GM21723 (cell line): ENCODE results near the gene OR1Q1.
"Not testable (repeated sequence)": the region's sequence is repeated elsewhere in the genome, so short reads cannot be mapped to it uniquely, and the experiment has no call there.

ENCODE experiments used
- ATAC-seq: cut with Tn5 transposase; IDR thresholded peaks from one replicate; pipeline ENCODE4 v1.9.1; 2021; ENCODE audit warnings: mild to moderate bottlenecking, moderate library complexity; ENCODE audit not compliant: unreplicated experiment

The OR1Q1 gene, protein sequence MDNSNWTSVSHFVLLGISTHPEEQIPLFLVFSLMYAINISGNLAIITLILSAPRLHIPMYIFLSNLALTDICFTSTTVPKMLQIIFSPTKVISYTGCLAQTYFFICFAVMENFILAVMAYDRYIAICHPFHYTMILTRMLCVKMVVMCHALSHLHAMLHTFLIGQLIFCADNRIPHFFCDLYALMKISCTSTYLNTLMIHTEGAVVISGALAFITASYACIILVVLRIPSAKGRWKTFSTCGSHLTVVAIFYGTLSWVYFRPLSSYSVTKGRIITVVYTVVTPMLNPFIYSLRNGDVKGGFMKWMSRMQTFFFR

DNA sequence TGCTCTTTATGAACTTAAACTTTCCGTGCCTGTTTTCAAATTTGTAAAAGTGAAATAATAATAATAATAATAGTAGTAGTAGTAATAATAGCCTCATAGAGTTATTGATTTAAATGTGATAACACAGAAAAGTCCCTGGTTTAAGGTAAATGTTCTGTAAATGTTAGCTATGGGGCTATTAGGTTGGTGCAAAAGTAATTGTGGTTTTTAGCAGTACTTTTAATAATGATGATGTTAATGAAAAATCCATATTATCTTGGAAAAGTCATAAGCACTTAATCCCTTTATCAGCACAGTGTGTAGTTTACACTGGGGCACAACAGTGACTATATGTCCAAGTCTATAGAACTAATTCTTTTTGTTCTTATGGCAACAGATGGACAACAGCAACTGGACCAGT is at the start of gene OR1Q1:
Gene OR1Q1, plus strand, starts transcription at position 377 of the 400 bp plus-strand sequence. Its CDS starts 0 bp downstream, at position 377.
- no peak for ATAC-seq

DNA sequence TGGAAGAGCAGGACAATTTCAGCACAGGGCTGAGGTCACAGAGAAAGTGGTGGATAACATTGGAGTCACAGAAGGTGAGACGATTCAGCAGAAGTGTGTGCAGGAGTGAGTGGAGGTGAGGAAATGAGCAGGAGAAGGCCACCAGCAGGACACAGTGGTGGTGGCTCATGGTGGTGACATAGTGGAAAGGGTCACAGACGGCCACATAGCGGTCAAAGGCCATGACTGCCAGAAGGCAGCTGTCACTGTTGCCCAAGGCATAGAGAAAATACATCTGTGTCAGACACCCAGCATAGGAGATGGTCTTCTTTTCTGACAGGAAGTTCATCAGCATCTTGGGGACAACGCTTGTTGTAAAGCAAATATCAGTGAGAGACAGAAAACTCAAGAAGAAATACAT is 46.6 kb upstream of the OR1Q1 start:
- no peak for ATAC-seq

DNA sequence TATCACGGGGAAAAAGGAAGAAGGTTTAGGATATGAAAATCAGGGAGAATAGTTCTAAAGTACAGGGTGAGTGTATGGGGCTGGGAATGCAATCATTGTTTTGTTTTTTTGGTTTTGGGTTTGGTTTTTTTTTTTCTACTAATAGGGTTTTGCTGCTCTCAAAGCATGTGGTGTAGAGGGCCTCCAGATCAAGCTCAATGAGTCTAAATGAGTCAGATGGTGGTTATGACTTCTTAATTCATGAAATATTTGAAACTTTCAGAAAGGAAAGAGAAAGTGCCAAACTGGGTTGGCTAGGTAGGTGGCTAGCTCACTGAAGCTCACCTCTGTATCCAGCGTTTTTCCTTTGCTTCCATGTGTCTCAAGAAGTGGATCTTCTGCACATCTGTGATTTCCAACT is 42.1 kb upstream of the OR1Q1 start:
- no peak for ATAC-seq

DNA sequence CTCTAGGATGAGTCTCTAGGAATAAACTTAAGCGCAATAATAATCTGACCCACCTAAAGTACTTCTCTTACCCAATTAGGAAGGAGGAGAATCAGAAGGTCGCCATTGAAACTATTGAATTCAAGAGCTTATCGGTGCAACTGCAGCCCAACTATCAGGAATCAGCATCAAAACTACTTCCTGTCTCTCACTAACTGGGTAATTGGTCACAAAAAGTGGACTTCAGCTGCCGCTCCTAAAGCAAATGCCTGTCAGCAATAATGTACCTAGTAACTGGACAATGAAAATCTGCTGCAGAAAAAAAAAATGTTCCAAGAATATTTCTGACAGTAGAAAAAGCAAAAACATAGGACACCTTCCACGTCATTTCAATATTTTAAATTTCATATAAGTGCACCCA is 34.7 kb upstream of the OR1Q1 start:
- ATAC-seq = no peak

DNA sequence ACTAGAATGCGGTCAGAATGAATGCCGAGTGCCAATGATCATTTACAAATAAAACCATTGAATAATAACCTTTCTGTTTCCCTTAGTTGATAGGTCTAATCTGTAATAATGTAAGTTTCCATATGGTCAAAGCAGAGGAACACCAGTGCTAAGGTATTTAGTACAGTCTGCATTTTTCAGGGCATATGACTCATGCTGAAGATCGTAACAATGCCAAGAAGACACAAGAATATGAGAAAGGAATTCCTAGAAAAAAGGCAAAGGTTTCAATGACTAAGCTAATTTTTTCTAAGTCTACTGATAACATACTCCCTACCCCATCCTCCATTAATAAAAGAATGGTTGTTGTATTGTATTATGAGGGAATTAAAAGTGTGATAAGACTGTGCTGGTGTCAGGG is 34.2 kb upstream of the OR1Q1 start:
- no peak for ATAC-seq

DNA sequence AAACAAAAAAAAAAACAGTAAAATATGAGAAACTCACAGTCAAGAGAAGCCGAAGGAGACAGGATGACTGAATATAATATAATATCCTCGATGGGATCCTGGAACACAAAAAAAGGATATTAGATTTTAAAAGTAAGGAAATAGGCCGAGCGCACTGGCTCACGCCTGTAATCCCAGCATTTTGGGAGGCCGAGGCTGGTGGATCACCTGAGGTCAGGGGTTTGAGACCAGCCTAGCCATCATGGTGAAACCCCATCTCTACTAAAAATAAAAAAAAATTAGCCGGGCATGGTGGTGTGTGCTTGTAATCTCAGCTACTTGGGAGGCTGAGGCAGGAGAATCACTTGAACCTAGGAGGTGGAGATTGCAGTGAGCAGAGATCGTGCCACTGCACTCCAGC is 31.3 kb upstream of the OR1Q1 start, which contains the start of gene OR1L8:
Gene OR1L8, minus strand, starts transcription at position 101 of the 400 bp plus-strand sequence. CDS start 14,907 bp downstream, outside the sequence.
- not testable (repeated sequence) for ATAC-seq

DNA sequence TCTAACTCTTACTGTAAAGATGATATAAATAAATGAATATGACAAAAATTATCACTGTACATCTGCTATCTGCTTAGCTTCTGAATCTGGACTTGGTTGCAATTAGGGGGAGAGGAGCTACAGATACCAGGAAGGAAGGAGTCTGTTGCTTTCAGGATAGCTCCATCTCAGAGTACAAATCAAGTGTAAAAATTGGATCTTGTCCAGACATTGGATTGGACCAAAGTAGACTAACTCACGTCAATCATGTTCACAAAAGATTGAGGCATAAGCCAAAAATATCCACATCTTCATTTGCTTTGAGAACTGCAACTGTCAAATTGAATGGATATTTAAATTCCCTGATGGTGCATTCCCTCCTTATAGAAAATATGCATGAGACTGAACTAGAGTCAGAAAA is 8.8 kb upstream of the OR1Q1 start:
- no peak for ATAC-seq

DNA sequence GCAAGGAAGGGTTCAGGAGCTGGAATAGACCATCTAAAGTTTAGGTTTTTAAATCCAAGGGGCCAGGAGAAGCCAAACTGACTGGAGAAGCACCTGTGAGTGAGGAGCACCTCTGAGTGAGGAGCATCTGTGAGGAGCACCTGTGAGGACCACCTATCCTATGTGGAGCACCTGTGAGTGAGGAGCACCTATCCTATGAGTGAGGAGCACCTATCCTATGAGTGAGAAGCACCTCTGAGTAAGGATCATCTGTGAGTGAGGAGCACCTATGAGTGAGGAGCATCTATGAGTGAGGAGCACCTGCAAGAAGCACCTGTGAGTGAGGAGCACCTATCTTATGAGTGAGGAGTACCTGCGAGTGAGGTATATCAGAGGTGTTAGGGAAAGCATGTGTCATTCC is 8.0 kb upstream of the OR1Q1 start:
- no peak for ATAC-seq

DNA sequence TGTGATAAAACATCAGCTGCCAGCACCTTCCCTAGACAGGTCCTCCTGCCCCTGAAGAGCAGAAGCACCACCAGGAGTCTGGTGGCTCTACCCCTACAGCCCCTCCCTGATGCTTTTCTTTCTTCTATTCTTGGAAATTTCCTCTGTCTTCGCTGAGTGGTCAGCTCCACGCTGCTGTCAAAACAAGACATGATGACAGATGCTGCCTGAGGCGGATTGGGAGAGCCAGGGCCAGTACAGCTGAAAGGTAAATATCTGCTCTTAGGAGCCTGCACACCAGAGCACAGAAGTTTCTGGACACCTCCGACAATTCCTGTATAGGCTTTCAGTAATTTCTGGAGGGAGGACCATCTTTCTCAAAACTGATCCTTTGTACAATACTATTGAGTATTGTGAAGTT is 4.7 kb upstream of the OR1Q1 start:
- ATAC-seq = no peak

DNA sequence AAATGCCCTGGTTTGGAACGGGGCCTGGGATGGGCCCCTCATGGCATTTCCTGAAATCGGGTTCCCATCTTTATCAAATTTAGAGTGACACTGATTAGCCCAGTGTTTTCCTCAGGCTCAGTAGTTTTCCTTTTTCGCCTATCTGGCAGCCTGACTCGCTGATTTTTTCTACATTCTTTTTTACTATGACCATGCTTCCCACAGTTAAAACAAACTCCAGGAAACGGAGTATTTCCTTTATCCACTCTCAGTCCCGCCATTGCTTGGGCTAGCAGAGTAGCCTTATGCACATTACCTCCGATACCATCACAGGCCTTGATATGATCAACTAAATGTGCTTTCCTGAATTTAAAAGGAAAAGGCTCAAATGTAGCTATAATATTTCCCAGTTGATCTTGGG is 5.5 kb downstream of the OR1Q1 start:
- ATAC-seq = no peak

DNA sequence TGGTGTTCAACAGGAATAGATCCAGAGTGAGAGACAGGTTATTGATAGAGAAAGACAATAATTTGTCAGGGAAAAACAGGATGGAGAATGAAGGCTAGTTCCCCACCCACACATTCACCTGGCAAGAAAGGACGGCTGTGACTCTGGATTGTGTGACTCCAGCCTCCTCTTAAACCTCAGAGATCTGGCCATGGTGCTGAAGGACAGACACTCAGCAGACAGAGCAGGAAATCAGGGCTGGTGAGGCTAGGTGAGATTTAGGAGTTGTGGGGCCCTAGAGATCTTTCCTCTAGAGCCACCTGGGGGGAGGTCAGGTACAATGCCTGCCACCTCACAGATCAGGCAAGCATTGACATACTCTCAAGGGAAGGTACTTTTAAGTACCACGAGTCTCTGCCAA is 27.7 kb downstream of the OR1Q1 start:
- ATAC-seq = no peak

DNA sequence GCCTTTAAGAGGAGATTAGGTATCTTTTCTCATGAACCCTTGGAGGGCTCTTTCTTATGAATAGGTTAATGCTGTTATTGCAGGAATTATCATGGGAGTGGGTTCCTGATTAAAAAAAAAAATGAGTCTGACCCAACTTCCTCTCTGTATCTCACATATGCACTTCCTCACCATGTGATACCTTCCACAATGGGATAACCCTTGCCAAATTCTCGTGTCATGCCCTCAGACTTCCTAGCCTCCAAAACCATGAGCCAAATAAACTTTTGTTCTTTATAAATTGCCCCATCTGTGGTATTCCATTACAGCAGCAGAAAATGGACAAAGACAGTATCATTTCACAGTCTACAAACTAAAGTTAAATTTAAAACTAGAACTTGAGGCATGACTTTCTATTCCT is 41.8 kb downstream of the OR1Q1 start:
- ATAC-seq = no peak

DNA sequence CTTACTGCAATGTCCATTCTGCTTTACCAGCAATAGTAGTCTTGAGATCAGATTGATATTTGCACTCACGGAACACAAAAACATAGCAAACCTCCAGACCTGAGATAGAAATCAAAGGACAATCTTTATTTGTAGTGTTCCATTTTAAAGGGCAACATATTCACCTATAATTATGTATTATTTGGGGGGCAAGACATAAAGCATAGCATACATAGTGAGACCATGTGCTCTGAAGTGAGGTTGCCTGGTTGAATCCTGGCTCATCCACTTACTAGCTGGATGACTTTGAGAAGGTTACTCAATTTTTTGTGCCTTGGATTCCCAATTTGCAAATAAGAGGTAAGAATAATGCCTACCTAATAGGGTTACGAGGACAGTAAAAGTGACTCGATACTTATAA is 43.0 kb downstream of the OR1Q1 start, which contains the start of gene OR1B1:
Gene OR1B1, minus strand, starts transcription at position 101 of the 400 bp plus-strand sequence.
- no peak for ATAC-seq

DNA sequence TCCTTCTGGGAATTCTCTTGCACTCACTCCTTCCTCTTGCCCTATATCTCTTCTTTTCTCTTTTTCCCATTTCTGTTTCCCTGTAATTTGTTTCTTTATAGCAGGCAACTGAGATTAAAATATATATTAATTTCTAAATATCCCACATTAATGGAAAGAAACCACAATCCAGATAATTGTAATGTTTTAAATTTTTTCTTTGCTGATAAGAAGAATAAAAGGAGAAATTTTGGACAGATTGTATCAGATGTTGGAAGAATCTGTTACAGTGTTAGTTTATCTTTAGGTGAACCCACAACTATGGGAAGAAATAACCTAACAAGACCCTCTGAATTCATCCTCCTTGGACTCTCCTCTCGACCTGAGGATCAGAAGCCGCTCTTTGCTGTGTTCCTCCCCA is 46.9 kb downstream of the OR1Q1 start, which contains the start of gene OR1L1:
Gene OR1L1, plus strand, starts transcription at position 301 of the 400 bp plus-strand sequence. Its CDS starts 0 bp downstream, at position 301.
- ATAC-seq = no peak
